Amniotic epithelial cell (primary cell): ENCODE measurements around the gene PLPP1.
"Not testable (repeated sequence)": the region's sequence is repeated elsewhere in the genome, so short reads cannot be mapped to it uniquely, and the experiment has no call there.

Experiments
- DNase-seq: peaks from one replicate; pipeline ENCODE4 v3.0.0-alpha.2; 2010; ENCODE audit warnings: low read depth

PLPP1 gene

DNA sequence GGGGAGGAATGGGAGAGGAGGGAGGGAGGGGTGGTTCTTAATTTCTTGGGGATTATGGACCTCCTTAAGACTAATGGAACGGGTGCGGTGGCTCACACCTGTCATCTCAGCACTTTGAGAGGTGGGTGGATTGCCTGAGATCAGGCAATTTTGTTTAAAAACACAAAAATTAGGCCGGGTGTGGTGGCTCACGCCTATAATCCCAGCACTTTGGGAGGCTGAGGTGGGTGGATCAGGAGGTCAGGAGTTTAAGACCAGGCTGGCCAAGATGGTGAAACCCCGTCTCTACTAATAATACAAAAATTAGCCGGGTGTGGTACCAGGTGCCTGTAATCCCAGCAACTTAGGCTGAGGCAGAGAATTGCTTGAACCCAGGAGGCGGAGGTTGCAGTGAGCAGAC is 30.8 kb downstream of the PLPP1 start:
- DNase-seq, result not testable (repeated sequence)

DNA sequence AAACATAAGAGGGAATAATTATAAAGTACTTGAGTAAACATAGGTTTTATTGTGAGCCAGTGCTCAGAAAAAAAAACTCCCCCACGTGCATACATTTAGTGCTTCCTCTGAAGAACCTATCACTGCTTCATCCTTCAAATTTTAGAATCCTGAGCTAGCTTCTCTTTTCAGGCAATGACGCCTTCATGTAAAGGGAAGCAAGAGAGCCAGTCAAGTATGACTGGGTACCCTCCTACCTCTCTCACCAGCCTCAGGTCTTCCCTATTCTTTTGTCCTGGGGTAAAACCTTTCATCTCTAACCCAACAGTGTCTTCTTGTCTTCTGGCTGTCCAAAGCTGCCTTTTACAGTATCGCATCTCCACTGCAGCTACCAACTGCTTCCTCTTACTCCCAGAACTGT is 32.0 kb downstream of the PLPP1 start:
- DNase-seq, result no peak

- DNase-seq, result no peak
Measured at GRCh38 chr5:55498457-55498856, 36.3 kb downstream of the PLPP1 start.

GRCh38 chr5:55497712-55498111 is 37.1 kb downstream of the PLPP1 start:
- no peak for DNase-seq

GRCh38 chr5:55495216-55495615 is 39.5 kb downstream of the PLPP1 start:
- DNase-seq, result no peak

DNA sequence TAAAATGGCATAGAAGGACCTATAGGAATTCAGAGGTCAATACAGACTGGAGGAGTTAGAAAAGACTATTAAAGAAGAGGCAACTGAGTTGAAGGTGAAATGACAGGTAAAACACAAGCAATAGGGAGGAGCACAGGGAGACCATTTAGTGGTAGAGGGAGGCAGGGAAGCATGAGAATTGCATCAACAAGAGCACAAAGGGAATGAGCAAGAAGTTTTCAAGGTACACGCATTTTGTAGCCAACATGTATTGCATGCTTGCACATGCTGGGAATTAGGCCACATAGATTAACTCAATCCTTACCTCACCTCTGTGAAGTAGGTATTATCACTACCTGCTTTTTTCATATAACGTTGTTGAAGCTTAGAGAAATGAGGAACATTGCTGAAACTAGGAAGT is 42.3 kb downstream of the PLPP1 start:
- no peak for DNase-seq

- DNase-seq, result no peak
Measured at GRCh38 chr5:55485073-55485472, 49.7 kb downstream of the PLPP1 start.

GRCh38 chr5:55484531-55484930 is 50.2 kb downstream of the PLPP1 start:
- DNase-seq, result no peak

- DNase-seq, result no peak
Measured at GRCh38 chr5:55483885-55484284, 50.9 kb downstream of the PLPP1 start.

GRCh38 chr5:55481293-55481855 is 53.4 kb downstream of the PLPP1 start:
- peak; percentile 12 for DNase-seq

GRCh38 chr5:55480781-55481180 is 54.0 kb downstream of the PLPP1 start:
- DNase-seq, result peak; percentile 37

GRCh38 chr5:55472642-55473041 is 62.1 kb downstream of the PLPP1 start:
- no peak for DNase-seq

- DNase-seq, result no peak
Measured at GRCh38 chr5:55471468-55471867, 63.3 kb downstream of the PLPP1 start.

GRCh38 chr5:55470282-55470681 is 64.5 kb downstream of the PLPP1 start:
- DNase-seq, result no peak

GRCh38 chr5:55469839-55470238 is 64.9 kb downstream of the PLPP1 start:
- DNase-seq, result no peak

GRCh38 chr5:55467862-55468551 is 66.8 kb downstream of the PLPP1 start:
- DNase-seq, result no peak

DNA sequence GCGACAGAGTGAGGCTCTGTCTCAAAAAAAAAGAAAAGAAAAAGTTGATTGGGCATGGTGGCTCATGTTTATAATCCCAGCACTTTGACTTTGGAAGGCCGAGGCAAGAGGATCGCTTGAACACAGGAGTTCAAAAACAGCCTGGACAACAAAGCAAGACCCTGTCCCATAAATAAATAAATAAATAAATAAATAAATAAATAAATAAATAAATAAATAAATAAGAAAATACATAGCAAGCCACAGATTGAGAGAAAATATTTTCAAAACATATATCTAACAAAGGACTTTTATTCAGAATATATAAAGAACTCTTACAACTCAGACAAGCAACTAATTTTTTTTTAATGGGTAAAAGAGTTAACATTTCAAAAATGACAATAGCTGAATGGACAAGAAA is 71.2 kb downstream of the PLPP1 start:
- DNase-seq, result no peak

GRCh38 chr5:55459572-55459971 is 75.2 kb downstream of the PLPP1 start:
- DNase-seq, result no peak

GRCh38 chr5:55456216-55456895 is 78.4 kb downstream of the PLPP1 start:
- peak; percentile 61 for DNase-seq

GRCh38 chr5:55454282-55454681 is 80.5 kb downstream of the PLPP1 start:
- no peak for DNase-seq

DNA sequence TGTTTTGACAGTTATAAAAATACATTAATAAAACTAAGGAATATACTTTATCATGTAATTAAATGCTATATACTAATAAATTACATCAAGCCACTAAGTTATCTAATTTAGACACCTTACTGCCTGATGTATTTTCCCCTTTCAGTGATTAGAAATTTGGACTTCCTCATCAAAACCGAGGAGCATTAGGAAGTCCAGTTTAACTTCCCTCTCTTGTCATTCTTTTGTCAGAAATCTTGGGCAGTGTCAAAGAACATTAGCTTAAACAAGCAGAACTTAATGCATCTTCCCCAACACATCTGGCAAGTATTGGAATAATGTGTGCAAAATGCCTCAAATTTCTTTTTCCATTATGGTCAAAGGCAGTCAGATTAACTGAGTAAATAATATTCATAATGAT is 81.6 kb downstream of the PLPP1 start:
- no peak for DNase-seq

DNA sequence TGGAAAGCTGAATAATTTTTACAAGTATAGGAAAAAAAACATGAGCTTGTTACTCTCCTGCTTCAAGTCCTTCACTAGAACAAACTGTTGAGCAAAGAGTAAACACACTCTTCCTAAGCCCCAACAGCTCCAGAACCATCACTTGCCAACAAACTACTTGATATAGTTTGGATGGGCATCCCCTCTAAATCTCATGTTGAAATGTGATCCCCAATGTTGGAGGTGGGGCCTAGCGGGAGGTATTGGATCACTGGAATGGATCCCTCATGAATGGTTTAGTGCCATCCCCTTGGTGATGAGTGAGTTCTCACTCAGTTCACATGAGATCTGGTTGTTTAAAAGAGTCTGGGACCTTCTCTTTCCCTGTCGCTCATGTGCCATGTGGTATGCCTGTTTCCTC is 82.8 kb downstream of the PLPP1 start:
- no peak for DNase-seq

GRCh38 chr5:55450050-55450765 is 84.6 kb downstream of the PLPP1 start:
- DNase-seq, result peak; percentile 61
